ENCODE data around the gene RHEX.
A peak's percentile ranks its signal among the peaks of the same experiment; 100 is the strongest.

The RHEX gene

DNA sequence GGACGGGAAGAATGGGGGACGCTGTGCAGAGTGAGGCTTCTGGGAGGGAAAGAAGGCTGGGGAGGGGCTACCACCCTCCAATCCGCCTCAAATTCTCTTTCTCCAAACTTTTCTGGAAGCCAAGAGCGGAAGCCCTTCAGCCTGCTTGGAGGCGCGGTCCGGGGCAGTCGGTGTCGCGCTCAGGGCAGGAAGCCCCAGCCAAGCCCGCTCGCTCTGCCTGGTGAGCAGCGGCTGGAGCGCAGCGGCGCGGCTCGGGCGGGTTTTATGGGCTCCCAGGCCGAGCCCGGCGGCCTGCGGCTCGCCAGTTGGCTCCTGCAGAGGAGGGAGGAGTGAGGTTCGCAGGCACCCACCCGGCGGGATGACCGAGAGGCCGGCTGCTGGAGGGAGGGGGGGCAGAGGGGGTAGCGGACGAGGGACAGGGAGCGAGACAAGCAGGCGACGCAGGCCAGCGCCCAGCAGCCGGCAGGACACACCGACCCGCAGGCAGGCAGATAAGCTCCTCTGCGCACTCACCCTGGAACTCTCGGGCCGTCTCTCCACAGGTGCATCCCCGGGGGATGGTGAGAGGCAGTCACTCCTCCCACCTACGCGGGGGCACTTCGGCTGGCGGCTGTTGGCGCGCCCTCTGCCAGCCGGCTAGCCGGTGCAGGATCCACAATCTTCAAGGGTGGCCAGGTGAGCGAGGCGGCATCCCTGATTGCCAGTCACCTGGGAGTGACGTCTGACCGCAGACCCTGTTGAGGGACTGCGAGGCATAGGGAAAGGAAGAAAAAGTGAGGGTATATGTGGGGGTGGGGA is 64.4 kb downstream of the RHEX start, which contains the start of gene AVPR1B:
TSS of gene AVPR1B (minus strand) at position 238 of the 798 bp plus-strand sequence. CDS start 498 bp downstream, outside the sequence.
- DNase-seq, result peak in 2 of 3 donors; percentile 78 to 90
- POLR2A ChIA-PET, result no interaction called here
- Histone ChIP-seq H3K4me3 (ENCODE audit: control insufficient read depth in 1 of 7, extremely low read depth in 1 of 7, insufficient read depth in 4 of 7, low read depth in 2 of 7, low read length in 6 of 7) (peak within 1 kb of the TSS; percentile 33 to 81 (median 59)), H3K36me3 (ENCODE audit: control insufficient read depth in 4 of 4, insufficient read depth in 4 of 4, low read length in 3 of 4) (no peaks in the 10 kb centered on the region), H3K9me3 (ENCODE audit: control extremely low read depth in 1 of 5, control insufficient read depth in 4 of 5, insufficient read depth in 2 of 5, low read depth in 1 of 5, low read length in 4 of 5) (peaks cover 0 to 8% (median 0%) of the 10 kb centered on the region in 5 experiments), H3K27me3 (replicated peaks in 2 of 5; ENCODE audit: control insufficient read depth in 4 of 5, insufficient read depth in 5 of 5, low read length in 4 of 5) (peaks cover 0 to 5% (median 0%) of the 10 kb centered on the region in 5 experiments), H3K27ac (ENCODE audit: insufficient read depth in 1 of 2, low read depth in 1 of 2, low read length in 2 of 2, poor library complexity in 1 of 2, severe bottlenecking in 2 of 2) (no peak within 1 kb of the TSS), H3K4me1 (ENCODE audit: control extremely low read depth in 1 of 4, control insufficient read depth in 4 of 4, insufficient read depth in 4 of 4, low read length in 3 of 4) (peaks cover 6 to 57% (median 39%) of the 10 kb centered on the region in 4 experiments)
- CTCF ChIA-PET, result interaction anchor here (0.7 to 2.2 kb wide), 5 partner anchors 11 to 200 kb away, joined by 3 to 10 read pairs (median 3); no protein-coding TSS in a partner anchor
- WGBS (ENCODE audit: insufficient coverage), result under 1% methylated on average over 42 of the region's 55 CpGs

- Histone ChIP-seq H3K9me3 (ENCODE audit: control extremely low read depth in 1 of 5, control insufficient read depth in 4 of 5, insufficient read depth in 2 of 5, low read depth in 1 of 5, low read length in 4 of 5) (peaks cover 0 to 8% (median 0%) of the 10 kb centered on the region in 5 experiments), H3K36me3 (ENCODE audit: control insufficient read depth in 4 of 4, insufficient read depth in 4 of 4, low read length in 3 of 4) (no peaks in the 10 kb centered on the region), H3K4me1 (ENCODE audit: control extremely low read depth in 1 of 4, control insufficient read depth in 4 of 4, insufficient read depth in 4 of 4, low read length in 3 of 4) (peaks cover 0 to 27% (median 21%) of the 10 kb centered on the region in 4 experiments), H3K27me3 (replicated peaks in 2 of 5; ENCODE audit: control insufficient read depth in 4 of 5, insufficient read depth in 5 of 5, low read length in 4 of 5) (peaks cover 0 to 5% (median 0%) of the 10 kb centered on the region in 5 experiments), H3K4me3 (ENCODE audit: control insufficient read depth in 1 of 7, extremely low read depth in 1 of 7, insufficient read depth in 4 of 7, low read depth in 2 of 7, low read length in 6 of 7) (no peak overlapping the region), H3K27ac (ENCODE audit: insufficient read depth in 1 of 2, low read depth in 1 of 2, low read length in 2 of 2, poor library complexity in 1 of 2, severe bottlenecking in 2 of 2) (no peak overlapping the region)
- CTCF ChIA-PET, result interaction anchor here (1.4 to 2.0 kb wide), 2 partner anchors 12 to 136 kb away, joined by 4 read pairs; no protein-coding TSS in a partner anchor
- POLR2A ChIA-PET, result no interaction called here
- DNase-seq, result no peak
Observed at GRCh38 chr1:206120406-206120805, 67.4 kb downstream of the RHEX start.

DNA sequence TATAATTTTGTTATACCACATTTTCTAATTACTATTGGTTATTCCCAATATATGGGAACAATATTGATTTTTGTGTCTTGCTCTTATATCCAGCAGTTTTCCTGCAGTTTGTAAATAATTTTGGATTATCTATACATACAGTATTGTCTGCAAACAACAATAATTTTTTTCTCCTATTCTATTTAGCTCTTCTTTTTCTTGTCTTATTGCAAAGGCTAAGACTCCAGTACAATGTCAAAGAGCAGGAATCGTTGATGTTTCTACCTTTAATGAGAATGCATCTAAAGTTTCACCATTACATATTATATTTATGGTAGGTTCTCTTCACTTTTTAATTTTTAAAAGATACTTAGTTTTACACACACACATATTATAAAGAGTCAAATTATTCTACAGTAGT is 68.3 kb downstream of the RHEX start:
- H3K4me3 ChIP-seq (ENCODE audit: control insufficient read depth in 1 of 7, extremely low read depth in 1 of 7, insufficient read depth in 4 of 7, low read depth in 2 of 7, low read length in 6 of 7), result no peak overlapping the region
- no peak for DNase-seq
- CTCF ChIA-PET, result interaction anchor here (1.4 kb wide), 1 partner anchor 137 kb away, joined by 4 read pairs; no protein-coding TSS in a partner anchor
- peaks cover 0 to 5% (median 0%) of the 10 kb centered on the region in 5 experiments for H3K27me3 ChIP-seq (replicated peaks in 2 of 5; ENCODE audit: control insufficient read depth in 4 of 5, insufficient read depth in 5 of 5, low read length in 4 of 5)
- H3K36me3 ChIP-seq (ENCODE audit: control insufficient read depth in 4 of 4, insufficient read depth in 4 of 4, low read length in 3 of 4), result no peaks in the 10 kb centered on the region
- H3K4me1 ChIP-seq (ENCODE audit: control extremely low read depth in 1 of 4, control insufficient read depth in 4 of 4, insufficient read depth in 4 of 4, low read length in 3 of 4), result peaks cover 0 to 19% (median 14%) of the 10 kb centered on the region in 4 experiments
- H3K27ac ChIP-seq (ENCODE audit: insufficient read depth in 1 of 2, low read depth in 1 of 2, low read length in 2 of 2, poor library complexity in 1 of 2, severe bottlenecking in 2 of 2), result no peak overlapping the region
- H3K9me3 ChIP-seq (ENCODE audit: control extremely low read depth in 1 of 5, control insufficient read depth in 4 of 5, insufficient read depth in 2 of 5, low read depth in 1 of 5, low read length in 4 of 5), result peaks cover 0 to 8% (median 0%) of the 10 kb centered on the region in 5 experiments
- WGBS (ENCODE audit: insufficient coverage), result no CpG with 5 or more reads among the region's 1 CpG
- POLR2A ChIA-PET, result no interaction called here

DNA sequence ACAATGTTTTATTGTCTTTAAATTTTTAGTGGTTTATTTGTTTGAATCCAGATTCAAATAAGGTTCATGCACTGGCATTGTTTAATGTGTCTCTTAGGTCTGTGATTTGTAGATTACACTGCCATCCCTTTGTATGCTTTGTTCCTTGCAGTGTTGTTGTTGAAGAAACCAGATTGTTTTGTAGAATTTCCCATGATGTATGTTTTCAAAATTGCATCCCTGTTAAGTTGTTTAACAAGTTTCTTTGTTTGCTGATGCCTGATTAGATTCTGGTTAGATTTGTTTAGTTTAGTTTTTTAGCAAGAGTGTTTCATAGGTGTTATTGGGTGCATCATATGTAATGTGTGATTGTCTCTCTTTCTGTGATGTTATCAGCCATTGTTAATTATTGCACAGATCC is 69.7 kb downstream of the RHEX start:
- DNase-seq, result no peak
- POLR2A ChIA-PET, result no interaction called here
- Histone ChIP-seq H3K27ac (ENCODE audit: insufficient read depth in 1 of 2, low read depth in 1 of 2, low read length in 2 of 2, poor library complexity in 1 of 2, severe bottlenecking in 2 of 2) (no peak overlapping the region), H3K36me3 (ENCODE audit: control insufficient read depth in 4 of 4, insufficient read depth in 4 of 4, low read length in 3 of 4) (no peaks in the 10 kb centered on the region), H3K27me3 (replicated peaks in 2 of 5; ENCODE audit: control insufficient read depth in 4 of 5, insufficient read depth in 5 of 5, low read length in 4 of 5) (peaks cover 0 to 4% (median 0%) of the 10 kb centered on the region in 5 experiments), H3K4me3 (ENCODE audit: control insufficient read depth in 1 of 7, extremely low read depth in 1 of 7, insufficient read depth in 4 of 7, low read depth in 2 of 7, low read length in 6 of 7) (no peak overlapping the region), H3K4me1 (ENCODE audit: control extremely low read depth in 1 of 4, control insufficient read depth in 4 of 4, insufficient read depth in 4 of 4, low read length in 3 of 4) (peaks cover 0 to 6% (median 3%) of the 10 kb centered on the region in 4 experiments), H3K9me3 (ENCODE audit: control extremely low read depth in 1 of 5, control insufficient read depth in 4 of 5, insufficient read depth in 2 of 5, low read depth in 1 of 5, low read length in 4 of 5) (peaks cover 0 to 8% (median 0%) of the 10 kb centered on the region in 5 experiments)
- CTCF ChIA-PET, result no interaction called here

- POLR2A ChIA-PET, result no interaction called here
- H3K27ac ChIP-seq (ENCODE audit: insufficient read depth in 1 of 2, low read depth in 1 of 2, low read length in 2 of 2, poor library complexity in 1 of 2, severe bottlenecking in 2 of 2), result no peak overlapping the region
- H3K27me3 ChIP-seq (replicated peaks in 2 of 5; ENCODE audit: control insufficient read depth in 4 of 5, insufficient read depth in 5 of 5, low read length in 4 of 5), result peaks cover 0 to 2% (median 0%) of the 10 kb centered on the region in 5 experiments
- DNase-seq, result no peak
- no peaks in the 10 kb centered on the region for H3K4me1 ChIP-seq (ENCODE audit: control extremely low read depth in 1 of 4, control insufficient read depth in 4 of 4, insufficient read depth in 4 of 4, low read length in 3 of 4)
- CTCF ChIA-PET, result interaction anchor here (1.3 kb wide), 1 partner anchor 148 kb away, joined by 4 read pairs; no protein-coding TSS in a partner anchor
- H3K36me3 ChIP-seq (ENCODE audit: control insufficient read depth in 4 of 4, insufficient read depth in 4 of 4, low read length in 3 of 4), result no peaks in the 10 kb centered on the region
- WGBS (ENCODE audit: insufficient coverage), result no CpG with 5 or more reads among the region's 1 CpG
- no peak overlapping the region for H3K4me3 ChIP-seq (ENCODE audit: control insufficient read depth in 1 of 7, extremely low read depth in 1 of 7, insufficient read depth in 4 of 7, low read depth in 2 of 7, low read length in 6 of 7)
- H3K9me3 ChIP-seq (ENCODE audit: control extremely low read depth in 1 of 5, control insufficient read depth in 4 of 5, insufficient read depth in 2 of 5, low read depth in 1 of 5, low read length in 4 of 5), result peaks cover 0 to 8% (median 0%) of the 10 kb centered on the region in 5 experiments
Observed at GRCh38 chr1:206125346-206125745, 72.4 kb downstream of the RHEX start.

GRCh38 chr1:206127336-206127735 is 74.4 kb downstream of the RHEX start:
- no peaks in the 10 kb centered on the region for H3K9me3 ChIP-seq (ENCODE audit: control extremely low read depth in 1 of 5, control insufficient read depth in 4 of 5, insufficient read depth in 2 of 5, low read depth in 1 of 5, low read length in 4 of 5)
- POLR2A ChIA-PET, result no interaction called here
- H3K4me3 ChIP-seq (ENCODE audit: control insufficient read depth in 1 of 7, extremely low read depth in 1 of 7, insufficient read depth in 4 of 7, low read depth in 2 of 7, low read length in 6 of 7), result no peak overlapping the region
- H3K27me3 ChIP-seq (replicated peaks in 2 of 5; ENCODE audit: control insufficient read depth in 4 of 5, insufficient read depth in 5 of 5, low read length in 4 of 5), result peaks cover 0 to 2% (median 0%) of the 10 kb centered on the region in 5 experiments
- DNase-seq, result no peak
- no peak overlapping the region for H3K27ac ChIP-seq (ENCODE audit: insufficient read depth in 1 of 2, low read depth in 1 of 2, low read length in 2 of 2, poor library complexity in 1 of 2, severe bottlenecking in 2 of 2)
- WGBS (ENCODE audit: insufficient coverage), result 93% methylated on average over 7 of the region's 9 CpGs
- no peaks in the 10 kb centered on the region for H3K4me1 ChIP-seq (ENCODE audit: control extremely low read depth in 1 of 4, control insufficient read depth in 4 of 4, insufficient read depth in 4 of 4, low read length in 3 of 4)
- no peaks in the 10 kb centered on the region for H3K36me3 ChIP-seq (ENCODE audit: control insufficient read depth in 4 of 4, insufficient read depth in 4 of 4, low read length in 3 of 4)
- CTCF ChIA-PET, result interaction anchor here (1.4 to 2.1 kb wide), 2 partner anchors 10 to 143 kb away, joined by 3 to 5 read pairs; no protein-coding TSS in a partner anchor

GRCh38 chr1:206128196-206128595 is 75.2 kb downstream of the RHEX start:
- DNase-seq, result no peak
- H3K9me3 ChIP-seq (ENCODE audit: control extremely low read depth in 1 of 5, control insufficient read depth in 4 of 5, insufficient read depth in 2 of 5, low read depth in 1 of 5, low read length in 4 of 5), result no peaks in the 10 kb centered on the region
- ChIA-PET CTCF (interaction anchor here (1.4 to 2.1 kb wide), 3 partner anchors 10 to 144 kb away, joined by 3 to 10 read pairs (median 5); no protein-coding TSS in a partner anchor), POLR2A (no interaction called here)
- no peaks in the 10 kb centered on the region for H3K4me1 ChIP-seq (ENCODE audit: control extremely low read depth in 1 of 4, control insufficient read depth in 4 of 4, insufficient read depth in 4 of 4, low read length in 3 of 4)
- H3K27ac ChIP-seq (ENCODE audit: insufficient read depth in 1 of 2, low read depth in 1 of 2, low read length in 2 of 2, poor library complexity in 1 of 2, severe bottlenecking in 2 of 2), result no peak overlapping the region
- no peak overlapping the region for H3K4me3 ChIP-seq (ENCODE audit: control insufficient read depth in 1 of 7, extremely low read depth in 1 of 7, insufficient read depth in 4 of 7, low read depth in 2 of 7, low read length in 6 of 7)
- H3K36me3 ChIP-seq (ENCODE audit: control insufficient read depth in 4 of 4, insufficient read depth in 4 of 4, low read length in 3 of 4), result no peaks in the 10 kb centered on the region
- WGBS (ENCODE audit: insufficient coverage), result 89% methylated on average over 4 of the region's 4 CpGs
- peaks cover 0 to 2% (median 0%) of the 10 kb centered on the region in 5 experiments for H3K27me3 ChIP-seq (replicated peaks in 2 of 5; ENCODE audit: control insufficient read depth in 4 of 5, insufficient read depth in 5 of 5, low read length in 4 of 5)
